T-cell (primary cell): Measurements from ENCODE around the gene HDAC11. TPM values are rescaled to one million over a fixed set of nuclear protein-coding genes. Genes with fewer than 3 reads are reported as not detected.

Source experiments
- ATAC-seq, 4 experiments: fragments of 200-7000 bp in 3 of 4; fragments of 150-1000 bp in 1 of 4; cut with Tn5 transposase; replicated peaks in 1 of 4; 1 replicate in 3 of 4; 2 replicates in 1 of 4; pipeline ENCODE4 v1.10.0; 2021; ENCODE audit warnings: moderate library complexity in 3 of 4, mild to moderate bottlenecking in 2 of 4, moderate number of reproducible peaks in 1 of 4
- CTCF ChIA-PET, 2 donors: fragments of 300-600 bp; sonication (Branson Sonifier 250); formaldehyde crosslinking; loops; one replicate each; lab custom pipeline; 2022; ENCODE audit warnings: antibody characterized with exemption in 2 of 2; lab: Charles Lee
- POLR2A ChIA-PET, 2 donors: fragments of 300-600 bp; sonication (Branson Sonifier 250); formaldehyde crosslinking; loops; one replicate each; lab custom pipeline; 2022; ENCODE audit warnings: antibody characterized with exemption in 2 of 2; lab: Charles Lee
- DNase-seq, 35 experiments: peaks; one replicate each; pipeline versions ENCODE4 v3.0.0 to v3.0.0-alpha.2; 2013 to 2023
- H3K27ac ChIP-seq: one replicate; pipeline ENCODE4 v1.5.1; 2013; ENCODE audit warnings: low read length
- H3K27me3 ChIP-seq, 2 experiments: replicated peaks in 1 of 2; 1 replicate in 1 of 2; 2 replicates in 1 of 2; pipeline versions ENCODE4 v1.6.1 to v1.7.0; 2013; ENCODE audit warnings: low read length in 1 of 2, mixed read lengths in 1 of 2; ENCODE audit not compliant: control insufficient read depth in 2 of 2, insufficient read depth in 2 of 2; ENCODE audit errors: extremely low read depth in 1 of 2
- H3K36me3 ChIP-seq, 2 donors: 1 replicate in 1 of 2; 2 replicates in 1 of 2; pipeline versions ENCODE4 v1.6.1 to v1.7.0; 2013; ENCODE audit warnings: low read length in 1 of 2; ENCODE audit not compliant: control insufficient read depth in 2 of 2, insufficient read depth in 1 of 2; ENCODE audit errors: extremely low read depth in 1 of 2
- H3K4me1 ChIP-seq, 2 experiments: 1 replicate in 1 of 2; 2 replicates in 1 of 2; pipeline versions ENCODE4 v1.6.1 to v1.7.0; 2013; ENCODE audit warnings: low read length in 2 of 2, mixed read lengths in 1 of 2; ENCODE audit not compliant: insufficient read depth in 2 of 2, control insufficient read depth in 1 of 2; ENCODE audit errors: extremely low read depth in 1 of 2
- H3K4me3 ChIP-seq, 2 donors: 1 replicate in 1 of 2; 2 replicates in 1 of 2; pipeline versions ENCODE4 v1.5.1 to v1.7.0; 2013; ENCODE audit warnings: mild to moderate bottlenecking in 2 of 2, low read length in 1 of 2, moderate library complexity in 1 of 2; ENCODE audit not compliant: control insufficient read depth in 1 of 2; ENCODE audit errors: extremely low read depth in 1 of 2
- H3K9me3 ChIP-seq: 2 replicates; pipeline ENCODE4 v1.7.0; 2013
- H3K27ac Mint-ChIP-seq, 2 donors: one replicate each; pipeline ENCODE4 v1.8.0; 2020 to 2021; ENCODE audit warnings: mild to moderate bottlenecking in 2 of 2, mixed read lengths in 2 of 2
- H3K27me3 Mint-ChIP-seq, 2 donors: one replicate each; pipeline ENCODE4 v1.8.0; 2021 to 2022; ENCODE audit warnings: mixed read lengths in 2 of 2
- H3K36me3 Mint-ChIP-seq: one replicate; pipeline ENCODE4 v1.8.0; 2021; ENCODE audit warnings: mixed read lengths
- H3K4me1 Mint-ChIP-seq, 3 donors: one replicate each; pipeline ENCODE4 v1.8.0; 2020 to 2022; ENCODE audit warnings: mixed read lengths in 3 of 3, mild to moderate bottlenecking in 1 of 3
- H3K4me3 Mint-ChIP-seq, 3 donors: one replicate each; pipeline ENCODE4 v1.8.0; 2020 to 2022; ENCODE audit warnings: mild to moderate bottlenecking in 3 of 3, mixed read lengths in 3 of 3, moderate library complexity in 3 of 3
- H3K9me3 Mint-ChIP-seq, 3 donors: one replicate each; pipeline ENCODE4 v1.8.0; 2020 to 2022; ENCODE audit warnings: mixed read lengths in 3 of 3
- WGBS: methylation state at CpG from one replicate; pipeline ENCODE4 v1.1.5; 2013; ENCODE audit warnings: missing lambda C conversion rate; ENCODE audit not compliant: insufficient coverage; 5-methylcytosine and 5-hydroxymethylcytosine counted together
- total RNA-seq, 35 experiments: library from RNA in 6 of 35; stranded (reverse) in 6 of 35; fragments of 120-200 nt in 1 of 35; gene quantifications; one replicate each; pipeline versions ENCODE4 v1.2.1 to v1.2.4 and lab custom pipeline; 2013 to 2026

Gene HDAC11
- total RNA-seq, 5 donors from 2014 or later (not counting 1 experiment from before 2014, with no cell fraction given) = 5.9 to 10.4 (median 7.9) TPM

DNA sequence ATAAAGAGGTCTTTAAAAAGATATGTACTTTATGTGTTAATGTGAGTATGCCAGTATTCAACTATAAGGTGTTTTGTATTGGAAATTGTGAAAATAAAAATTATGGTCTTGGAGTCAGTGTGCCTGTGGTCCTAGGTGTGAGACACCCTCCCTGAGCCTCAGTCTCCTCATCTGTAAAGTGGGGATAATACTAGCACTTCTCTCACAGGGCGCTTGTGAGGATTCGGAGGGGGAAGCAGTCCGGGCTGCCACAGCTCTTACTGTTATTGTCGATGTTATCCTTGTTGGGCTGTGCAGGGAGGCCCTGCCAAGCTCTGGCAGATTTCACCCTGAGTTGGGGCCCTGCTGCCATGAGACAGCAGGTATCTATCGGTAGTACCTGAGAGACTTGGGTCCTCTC lies 42.1 kb downstream of the HDAC11 start:
- Mint-ChIP-seq H3K36me3 (no peaks in the 10 kb centered on the region), H3K27ac (no peak overlapping the region), H3K4me3 (no peak overlapping the region), H3K4me1 (no peaks in the 10 kb centered on the region), H3K9me3 (peaks cover 2 to 11% (median 6%) of the 10 kb centered on the region in 3 donors), H3K27me3 (peaks cover 0 to 6% of the 10 kb centered on the region in 2 donors)
- no peaks in the 10 kb centered on the region for H3K4me1 ChIP-seq
- H3K36me3 ChIP-seq = no peaks in the 10 kb centered on the region
- CTCF ChIA-PET = interaction anchor here in 1 of 2 donors (0.5 kb wide), 1 partner anchor 32 kb away, joined by 3 read pairs; no protein-coding TSS in a partner anchor
- no peak for ATAC-seq
- H3K4me3 ChIP-seq = no peak overlapping the region
- no peak for DNase-seq
- H3K9me3 ChIP-seq = no peaks in the 10 kb centered on the region
- peaks cover 0 to 25% of the 10 kb centered on the region in 2 experiments for H3K27me3 ChIP-seq
- POLR2A ChIA-PET = no interaction called here
- no peak overlapping the region for H3K27ac ChIP-seq
- WGBS = 95% methylated on average over 4 of the region's 5 CpGs

DNA sequence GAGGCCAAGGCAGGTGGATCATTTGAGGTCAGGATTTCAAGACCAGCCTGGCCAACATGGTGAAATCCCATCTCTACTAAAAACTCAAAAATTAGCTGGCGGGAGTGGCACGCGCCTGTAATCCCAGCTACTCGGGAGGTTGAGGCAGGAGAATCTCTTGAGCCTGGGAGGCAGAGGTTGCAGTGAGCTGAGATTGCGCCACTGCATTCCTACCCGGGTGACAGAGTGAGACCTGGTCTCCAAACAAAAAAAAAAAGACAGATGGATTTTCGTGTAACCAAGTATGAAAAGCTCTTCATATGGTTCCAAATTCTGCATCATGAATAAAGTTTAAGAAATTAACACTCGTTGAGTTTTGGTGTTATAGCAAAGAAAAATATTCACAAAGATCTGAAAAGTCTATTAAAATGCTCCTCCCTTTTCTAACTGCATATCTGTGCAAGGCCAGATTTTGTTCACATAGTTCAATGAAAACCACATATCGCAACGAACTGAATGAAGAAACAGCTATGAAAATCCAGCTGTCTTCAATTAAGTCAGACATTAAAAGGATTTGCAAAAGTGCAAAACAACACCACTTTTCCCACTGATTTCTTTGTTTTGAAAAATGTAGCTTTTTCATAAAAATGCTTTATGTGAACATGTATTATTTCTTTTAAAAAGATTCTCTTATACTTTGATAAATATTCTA lies 45.0 kb downstream of the HDAC11 start:
- Histone ChIP-seq H3K4me3 (no peak overlapping the region), H3K27me3 (peaks cover 0 to 23% of the 10 kb centered on the region in 2 experiments), H3K27ac (no peak overlapping the region), H3K36me3 (no peaks in the 10 kb centered on the region), H3K4me1 (no peaks in the 10 kb centered on the region), H3K9me3 (no peaks in the 10 kb centered on the region)
- ChIA-PET POLR2A (no interaction called here), CTCF (interaction anchor here in 1 of 2 donors (0.7 kb wide), 1 partner anchor 296 kb away, joined by 4 read pairs; no protein-coding TSS in a partner anchor)
- H3K27ac Mint-ChIP-seq = no peak overlapping the region
- WGBS = no CpG with 5 or more reads among the region's 10 CpGs
- peaks cover 4 to 11% of the 10 kb centered on the region in 2 donors for H3K27me3 Mint-ChIP-seq
- no peaks in the 10 kb centered on the region for H3K4me1 Mint-ChIP-seq
- ATAC-seq (no peak), DNase-seq (no peak)
- peaks cover 2 to 11% (median 6%) of the 10 kb centered on the region in 3 donors for H3K9me3 Mint-ChIP-seq
- no peak overlapping the region for H3K4me3 Mint-ChIP-seq
- no peaks in the 10 kb centered on the region for H3K36me3 Mint-ChIP-seq

DNA sequence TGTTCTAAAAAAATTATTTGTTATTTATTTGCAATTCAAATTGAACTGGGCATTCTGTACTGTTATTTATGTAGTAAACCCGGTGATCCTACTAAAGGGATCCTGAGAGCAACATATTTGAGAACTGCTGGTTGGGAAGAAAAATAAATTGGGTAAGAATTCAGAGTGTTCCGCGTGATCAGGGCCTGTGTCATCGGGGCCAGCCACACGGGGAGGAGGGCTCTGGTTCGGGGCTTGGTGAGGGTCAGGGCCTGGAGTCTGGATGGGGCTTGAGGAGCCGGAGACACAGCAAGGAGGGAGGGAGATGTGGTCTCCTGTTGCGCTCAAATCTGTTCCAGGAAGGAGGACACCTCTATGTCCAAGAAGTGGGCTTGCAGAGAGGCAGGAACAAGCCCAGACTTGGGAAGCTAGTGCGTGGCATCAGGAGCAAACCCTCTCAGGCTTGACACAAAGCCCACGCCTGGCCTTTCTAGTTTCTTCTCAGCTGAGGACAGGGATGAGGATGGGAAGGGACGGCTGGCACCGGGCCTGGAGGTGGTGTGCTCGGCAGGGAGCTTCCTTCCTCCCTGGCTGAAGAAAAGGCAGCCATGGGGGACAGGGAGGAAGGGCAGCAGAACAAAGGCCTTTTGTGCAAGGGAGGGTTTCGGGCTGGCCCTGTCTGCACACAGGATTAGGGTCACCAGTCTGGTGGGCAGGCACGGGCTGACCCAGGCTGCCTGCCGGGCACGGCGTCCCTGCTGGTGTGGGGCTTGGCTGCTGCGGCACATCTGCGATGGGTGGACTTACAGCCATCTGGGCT lies 45.9 kb downstream of the HDAC11 start:
- WGBS = 71% methylated on average over 16 of the region's 20 CpGs
- Histone ChIP-seq H3K36me3 (no peaks in the 10 kb centered on the region), H3K4me1 (no peaks in the 10 kb centered on the region), H3K27me3 (peaks cover 0 to 20% of the 10 kb centered on the region in 2 experiments), H3K27ac (no peak overlapping the region), H3K4me3 (no peak overlapping the region), H3K9me3 (no peaks in the 10 kb centered on the region)
- H3K36me3 Mint-ChIP-seq = no peaks in the 10 kb centered on the region
- POLR2A ChIA-PET = no interaction called here
- peak in 1 of 4 experiments; percentile 27 for ATAC-seq
- no peak for DNase-seq
- peaks cover 2 to 11% (median 6%) of the 10 kb centered on the region in 3 donors for H3K9me3 Mint-ChIP-seq
- H3K4me1 Mint-ChIP-seq = no peaks in the 10 kb centered on the region
- no peak overlapping the region for H3K27ac Mint-ChIP-seq
- CTCF ChIA-PET = no interaction called here
- no peak overlapping the region for H3K4me3 Mint-ChIP-seq
- H3K27me3 Mint-ChIP-seq = peaks cover 4 to 11% of the 10 kb centered on the region in 2 donors

- H3K27ac Mint-ChIP-seq = no peak overlapping the region
- ATAC-seq (no peak), DNase-seq (no peak)
- H3K4me1 ChIP-seq = no peaks in the 10 kb centered on the region
- H3K27me3 ChIP-seq = peaks cover 0 to 23% of the 10 kb centered on the region in 2 experiments
- H3K27ac ChIP-seq = no peak overlapping the region
- ChIA-PET POLR2A (no interaction called here), CTCF (no interaction called here)
- peaks cover 4 to 11% of the 10 kb centered on the region in 2 donors for H3K27me3 Mint-ChIP-seq
- no peak overlapping the region for H3K4me3 Mint-ChIP-seq
- no peak overlapping the region for H3K4me3 ChIP-seq
- no peaks in the 10 kb centered on the region for H3K36me3 ChIP-seq
- no peaks in the 10 kb centered on the region for H3K36me3 Mint-ChIP-seq
- H3K4me1 Mint-ChIP-seq = no peaks in the 10 kb centered on the region
- H3K9me3 ChIP-seq = no peaks in the 10 kb centered on the region
- H3K9me3 Mint-ChIP-seq = peaks cover 2 to 6% (median 3%) of the 10 kb centered on the region in 3 donors
- 60% methylated on average over 1 of the region's 5 CpGs for WGBS
Measured at GRCh38 chr3:13526626-13526949, 46.5 kb downstream of the HDAC11 start.

DNA sequence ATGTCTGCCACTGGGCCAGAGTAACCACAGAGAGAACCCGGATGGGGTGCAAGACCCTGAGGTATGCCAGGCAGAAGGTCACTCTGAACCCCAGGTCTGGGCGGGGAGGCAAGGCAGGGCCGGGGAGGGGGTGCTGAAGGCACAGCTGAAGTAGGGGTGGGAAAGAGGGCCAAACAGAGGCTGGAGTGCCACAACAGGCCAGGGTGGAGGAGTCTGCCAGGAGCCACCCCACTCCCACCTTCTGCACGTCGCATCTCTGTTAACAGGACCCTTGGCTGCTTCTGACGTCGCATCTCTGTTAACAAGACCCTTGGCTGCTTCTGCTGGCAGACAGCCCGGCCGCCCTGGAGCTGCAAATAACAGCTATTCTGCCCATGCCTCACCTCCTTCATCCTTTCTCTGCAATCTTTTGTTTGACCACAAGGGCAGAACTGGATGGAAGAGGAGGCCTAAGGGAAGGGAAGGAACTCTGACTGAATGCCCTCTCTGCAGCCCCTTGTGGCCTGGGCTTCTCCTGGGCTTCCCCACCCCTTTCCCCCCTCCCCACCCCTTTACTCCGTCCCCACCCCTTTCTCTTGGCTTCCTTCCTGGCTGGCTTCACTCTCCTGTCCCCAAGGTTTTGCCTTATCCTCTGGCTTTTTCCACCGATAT lies 48.2 kb downstream of the HDAC11 start:
- DNase-seq (no peak), ATAC-seq (no peak)
- Histone ChIP-seq H3K4me3 (no peak overlapping the region), H3K27me3 (peaks cover 0 to 28% of the 10 kb centered on the region in 2 experiments), H3K4me1 (no peaks in the 10 kb centered on the region), H3K9me3 (no peaks in the 10 kb centered on the region), H3K36me3 (no peaks in the 10 kb centered on the region), H3K27ac (no peak overlapping the region)
- 85% methylated on average over 5 of the region's 11 CpGs for WGBS
- Mint-ChIP-seq H3K27me3 (peaks cover 4 to 11% of the 10 kb centered on the region in 2 donors), H3K4me1 (no peaks in the 10 kb centered on the region), H3K9me3 (no peaks in the 10 kb centered on the region), H3K27ac (no peak overlapping the region), H3K36me3 (no peaks in the 10 kb centered on the region), H3K4me3 (no peak overlapping the region)
- ChIA-PET CTCF (no interaction called here), POLR2A (no interaction called here)
